NK-92 (cell line): ENCODE results near the gene NUP50.

Experiments
- DNase-seq: peaks from one replicate; lab custom pipeline; 2025; ENCODE audit not compliant: unreplicated experiment; lab: John Stamatoyannopoulos, UW

NUP50 gene

DNA sequence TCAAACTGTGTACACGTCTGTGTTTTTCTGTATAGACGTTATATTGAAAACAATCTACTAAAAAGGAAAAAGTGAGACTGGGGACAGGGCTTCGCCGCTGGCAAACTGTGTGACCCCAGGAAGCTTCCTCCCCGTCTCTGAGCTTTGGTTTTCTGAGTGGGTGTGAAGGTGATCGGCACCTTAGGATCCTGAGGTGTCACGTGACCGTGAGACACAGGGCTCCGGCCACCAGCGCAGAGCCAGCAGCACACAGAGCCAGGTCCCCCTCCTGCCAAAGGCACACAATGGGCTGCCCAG, 44.9 kb downstream of the NUP50 start:
- no peak for DNase-seq

- DNase-seq = no peak
Observed at GRCh38 chr22:45208993-45209838, 45.5 kb downstream of the NUP50 start.

DNA sequence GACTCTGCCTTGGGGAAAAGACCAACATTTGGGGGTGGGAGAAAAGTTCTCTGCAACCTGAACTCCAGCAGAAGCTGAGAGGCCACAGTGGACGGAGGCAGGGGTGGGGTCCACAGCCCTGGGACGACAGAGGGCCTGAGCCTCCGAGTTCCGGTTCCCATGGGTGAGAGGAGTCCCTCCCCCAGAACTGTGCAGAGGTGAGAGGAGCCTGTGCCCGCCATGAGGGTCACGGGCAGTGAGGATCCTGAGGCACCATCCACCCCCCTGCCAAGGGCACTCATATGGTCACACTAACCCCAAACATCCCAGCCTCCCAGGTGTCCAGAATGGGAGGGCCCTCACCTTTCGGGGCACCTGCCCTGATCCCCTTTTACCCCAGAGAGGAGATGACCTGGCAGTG, 46.4 kb downstream of the NUP50 start:
- no peak for DNase-seq

DNA sequence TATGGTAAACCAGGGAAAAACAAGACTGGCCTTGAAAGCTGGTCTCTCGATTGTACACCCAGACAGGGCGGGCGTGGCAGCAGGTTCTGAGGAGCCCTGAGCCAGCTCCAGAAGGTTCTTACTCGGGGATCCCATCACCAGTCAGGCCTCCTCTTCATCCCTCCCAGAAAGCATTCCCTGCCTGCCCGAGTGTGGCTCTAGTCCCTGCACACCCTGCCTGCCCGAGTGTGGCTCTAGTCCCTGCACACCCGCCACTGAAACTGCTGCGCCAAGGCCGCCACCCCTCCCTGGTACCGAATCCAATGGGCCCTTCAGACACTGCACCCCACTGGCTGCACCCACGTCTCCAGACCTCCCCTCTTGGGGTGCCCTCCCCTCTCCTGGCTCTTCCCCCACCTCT, 46.9 kb downstream of the NUP50 start:
- DNase-seq = no peak

GRCh38 chr22:45210991-45211390, 47.3 kb downstream of the NUP50 start:
- DNase-seq = no peak

GRCh38 chr22:45211435-45211834, 47.7 kb downstream of the NUP50 start:
- no peak for DNase-seq

DNA sequence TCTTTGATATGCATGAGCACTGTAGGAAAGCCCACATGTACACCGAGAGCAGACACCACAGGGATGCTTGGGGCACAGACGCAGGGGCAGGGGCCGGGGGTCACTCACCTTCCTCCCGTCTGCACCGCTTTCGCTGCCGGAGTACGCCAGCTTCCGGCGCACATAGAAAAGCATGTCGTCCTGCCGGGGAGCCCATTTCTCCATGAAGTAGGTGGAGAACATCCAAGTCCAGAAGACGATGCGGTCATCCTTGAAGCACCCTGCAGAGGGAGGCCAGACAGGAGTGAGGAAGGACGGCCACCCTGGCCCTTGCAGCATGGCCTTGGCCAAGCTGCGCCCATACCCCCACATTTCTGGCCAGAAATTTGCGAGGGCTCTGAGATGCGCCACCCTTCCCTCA, 48.1 kb downstream of the NUP50 start:
- no peak for DNase-seq

GRCh38 chr22:45212306-45212709, 48.6 kb downstream of the NUP50 start:
- no peak for DNase-seq

DNA sequence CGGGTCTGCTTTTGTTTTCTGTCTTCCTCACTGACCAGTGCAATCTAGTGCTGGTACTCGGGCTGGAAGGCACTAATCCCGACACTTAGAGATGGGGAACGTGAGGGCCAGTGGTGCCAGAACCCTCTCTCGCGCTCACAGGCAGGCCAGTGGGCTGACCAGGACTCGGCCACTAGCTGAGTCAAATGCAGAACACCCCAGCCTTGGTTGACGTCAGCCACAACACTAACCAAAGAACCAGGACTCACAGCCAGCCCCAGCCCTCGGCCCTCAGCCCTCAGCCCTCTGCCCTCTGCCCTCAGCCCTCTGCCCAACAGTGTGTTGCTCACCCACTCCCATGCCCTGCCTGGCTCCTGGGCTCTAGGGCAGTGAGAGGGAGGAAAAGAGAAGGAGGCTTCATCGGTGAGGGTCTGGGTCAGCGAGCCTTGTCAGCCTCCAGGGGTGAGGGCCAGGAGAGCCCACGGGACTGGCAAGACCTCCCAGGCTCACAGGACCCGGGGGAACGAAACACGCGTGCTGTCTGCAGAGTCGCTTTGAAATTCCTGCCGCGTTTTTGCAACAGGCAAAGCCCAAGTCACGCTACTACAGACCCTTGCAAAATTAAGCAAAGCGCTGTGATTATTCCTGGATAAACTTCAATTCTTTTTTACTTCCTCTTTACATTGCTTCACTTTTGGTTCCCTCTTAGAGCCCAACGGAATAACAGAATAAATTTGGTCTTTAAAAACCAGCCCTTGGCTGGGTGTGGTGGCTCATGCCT, 49.4 kb downstream of the NUP50 start:
- DNase-seq = no peak

GRCh38 chr22:45216133-45217003, 52.6 kb downstream of the NUP50 start:
- DNase-seq = no peak

- no peak for DNase-seq
Observed at GRCh38 chr22:45217345-45217744, 53.6 kb downstream of the NUP50 start.

DNA sequence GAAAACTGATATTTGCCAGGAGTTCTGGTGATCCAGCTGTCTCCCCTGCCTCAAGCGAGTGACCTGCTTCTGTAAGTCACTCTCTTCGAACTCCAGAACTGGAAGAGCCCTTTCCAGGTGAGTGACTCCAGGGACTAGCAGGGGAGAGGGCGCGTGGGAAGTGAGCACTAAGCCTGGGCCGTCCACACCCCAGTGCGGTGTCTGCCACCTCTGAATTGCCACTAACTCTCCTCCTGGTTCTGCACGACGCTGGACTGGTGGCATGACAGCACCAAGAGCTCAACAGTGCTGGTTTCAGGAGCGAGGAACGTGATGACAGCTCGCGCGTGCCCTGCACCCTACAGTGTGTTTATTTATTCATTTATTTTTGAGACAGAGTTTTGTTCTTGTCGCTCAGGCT, 54.1 kb downstream of the NUP50 start:
- DNase-seq = no peak

DNA sequence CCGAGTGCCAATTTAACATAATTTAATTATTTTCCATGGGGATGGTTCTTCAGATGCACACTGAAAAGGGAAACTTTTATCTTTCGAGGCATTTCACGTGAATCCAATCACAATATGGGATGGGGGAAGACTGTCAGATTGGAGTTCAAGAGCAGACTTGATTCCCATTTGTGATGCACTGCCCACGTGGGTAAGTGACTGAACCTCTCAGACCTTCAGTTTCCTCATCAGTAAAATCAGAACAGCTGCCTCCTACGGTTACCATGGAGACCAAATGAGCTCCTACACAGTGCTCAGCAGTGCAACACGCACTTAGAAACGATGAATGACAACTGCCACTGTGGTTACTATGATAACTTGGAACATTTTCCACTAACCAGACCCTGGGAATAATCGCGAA, 55.3 kb downstream of the NUP50 start:
- no peak for DNase-seq

- DNase-seq = no peak
Observed at GRCh38 chr22:45221201-45221600, 57.5 kb downstream of the NUP50 start.

- no peak for DNase-seq
Observed at GRCh38 chr22:45223304-45224117, 59.8 kb downstream of the NUP50 start.

- no peak for DNase-seq
Observed at GRCh38 chr22:45224331-45224730, 60.6 kb downstream of the NUP50 start.

DNA sequence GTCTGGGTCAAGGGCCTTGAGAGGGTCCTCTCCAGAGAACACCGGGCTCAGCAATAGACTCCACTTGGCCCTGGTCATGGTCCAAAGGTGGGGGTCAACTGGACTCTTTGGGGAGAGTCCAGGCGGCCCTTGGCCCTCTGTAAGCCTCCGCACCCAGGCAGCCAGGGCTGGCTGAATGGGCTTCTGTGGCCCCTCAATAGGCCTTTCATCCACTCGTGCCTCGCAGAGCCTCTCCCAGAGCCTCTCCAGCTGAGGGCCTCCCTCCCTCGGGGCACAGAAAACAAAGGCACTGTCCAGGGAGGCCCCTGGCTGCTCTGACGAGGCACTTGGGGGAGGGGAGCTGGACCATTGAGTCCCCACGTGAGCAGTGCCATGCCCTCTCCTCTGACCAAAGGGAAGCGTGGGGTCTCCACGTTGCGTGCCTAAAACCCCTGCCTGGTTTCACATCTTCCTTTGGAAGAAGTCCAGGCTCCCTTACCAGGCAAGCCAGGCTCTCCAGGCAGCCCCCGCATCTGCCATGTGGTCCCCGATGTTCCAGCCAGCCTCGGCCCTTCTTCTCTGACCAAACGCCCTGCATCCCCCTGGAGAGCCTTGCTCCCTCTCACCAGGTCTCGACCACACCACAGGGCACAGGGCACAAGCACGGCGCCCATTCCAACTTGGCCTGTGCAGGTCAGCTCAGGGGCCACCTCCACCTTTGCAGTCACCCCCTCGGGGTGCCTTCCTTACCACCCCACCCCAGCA, 61.4 kb downstream of the NUP50 start:
- DNase-seq = no peak

GRCh38 chr22:45225732-45226502, 62.2 kb downstream of the NUP50 start:
- DNase-seq = no peak

DNA sequence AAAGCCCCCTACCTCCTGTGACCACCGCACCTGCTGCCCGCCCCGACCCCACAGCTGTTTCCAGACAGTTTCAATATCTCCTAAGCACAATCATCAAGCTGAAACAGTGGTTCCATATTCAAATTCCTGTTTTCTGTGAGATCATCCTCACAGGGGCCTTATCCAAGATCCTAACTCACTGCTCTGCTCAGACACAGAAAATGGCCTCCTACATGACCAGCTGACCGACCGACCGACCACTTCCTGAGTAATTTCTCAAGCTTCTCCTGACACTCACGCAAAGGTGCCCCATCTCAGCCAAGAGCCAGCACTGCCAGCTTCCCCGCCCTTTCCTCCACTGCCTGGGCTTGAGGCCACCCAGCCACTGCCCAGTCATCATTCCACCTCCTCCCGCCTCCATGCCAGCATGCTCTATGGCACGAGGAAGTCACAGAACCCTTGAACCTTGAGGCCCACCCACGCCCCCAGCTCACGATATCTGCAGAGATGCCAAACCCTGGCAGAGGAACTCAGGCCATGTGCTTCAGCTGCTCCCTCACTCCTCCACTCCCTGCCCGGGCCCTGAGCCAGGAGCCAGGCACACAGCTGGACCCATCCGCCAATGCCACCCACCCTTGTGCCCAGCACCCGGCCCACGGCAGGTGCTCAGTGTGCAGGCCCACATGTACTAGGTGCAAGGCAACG, 62.9 kb downstream of the NUP50 start:
- no peak for DNase-seq
